NK-92 (cell line): ENCODE measurements around the gene GGA2.
"Not testable (repeated sequence)": the region's sequence is repeated elsewhere in the genome, so short reads cannot be mapped to it uniquely, and the experiment has no call there.

Experiments
- DNase-seq: peaks from one replicate; lab custom pipeline; 2025; ENCODE audit not compliant: unreplicated experiment; lab: John Stamatoyannopoulos, UW

The GGA2 gene

DNA sequence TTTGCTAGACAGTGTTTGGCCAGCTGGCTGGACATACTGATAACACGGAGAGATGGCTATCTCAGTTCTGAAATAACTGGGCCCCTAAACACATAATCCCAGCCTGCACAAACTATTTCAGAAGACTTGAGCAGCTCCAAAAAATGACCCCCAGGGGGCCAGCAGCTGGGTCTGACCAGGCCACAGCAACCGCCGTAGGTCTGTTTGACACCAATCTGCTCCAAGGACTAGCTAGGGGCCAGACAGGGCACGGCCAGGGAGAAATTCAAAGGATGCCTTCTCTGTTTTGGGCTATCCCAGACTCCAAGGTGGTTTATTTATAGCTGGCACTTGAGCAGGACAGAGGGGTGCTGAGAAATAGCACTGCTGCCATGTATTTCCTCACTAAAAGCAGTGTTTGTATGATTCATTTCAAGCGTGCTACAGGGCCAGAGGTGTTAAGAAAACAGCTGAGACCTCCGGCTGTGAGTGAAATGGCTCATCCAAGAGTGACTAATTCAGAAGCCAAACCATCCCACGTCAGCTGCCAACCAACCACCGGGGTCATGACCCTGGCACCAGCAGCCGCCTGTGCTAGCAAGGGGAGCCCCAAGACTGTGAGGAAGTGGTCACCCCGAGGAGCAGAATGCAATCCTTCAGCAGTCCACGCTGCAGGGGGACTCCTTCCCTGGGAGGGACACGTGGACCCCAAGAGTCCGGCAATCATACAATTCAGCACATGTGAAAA is 5.7 kb downstream of the GGA2 start:
- DNase-seq: no peak

DNA sequence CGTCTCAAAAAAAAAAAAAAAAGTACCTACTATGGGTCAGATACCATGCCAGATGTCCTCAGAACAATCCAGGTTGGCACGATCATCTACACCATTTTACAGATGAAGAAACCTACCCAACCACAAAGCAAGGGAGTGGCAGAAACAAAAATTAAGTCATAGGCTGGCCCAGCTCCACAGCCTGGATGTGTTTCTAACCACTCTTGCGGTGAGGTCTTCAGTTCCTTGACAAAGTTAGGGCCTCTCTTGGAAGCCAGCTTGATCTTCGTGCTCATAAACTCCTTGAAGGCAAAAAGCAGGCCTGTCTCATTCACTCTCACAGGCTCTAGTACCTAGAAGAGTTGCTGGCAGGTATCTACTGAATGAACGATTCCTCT is 6.2 kb downstream of the GGA2 start:
- DNase-seq: no peak

DNA sequence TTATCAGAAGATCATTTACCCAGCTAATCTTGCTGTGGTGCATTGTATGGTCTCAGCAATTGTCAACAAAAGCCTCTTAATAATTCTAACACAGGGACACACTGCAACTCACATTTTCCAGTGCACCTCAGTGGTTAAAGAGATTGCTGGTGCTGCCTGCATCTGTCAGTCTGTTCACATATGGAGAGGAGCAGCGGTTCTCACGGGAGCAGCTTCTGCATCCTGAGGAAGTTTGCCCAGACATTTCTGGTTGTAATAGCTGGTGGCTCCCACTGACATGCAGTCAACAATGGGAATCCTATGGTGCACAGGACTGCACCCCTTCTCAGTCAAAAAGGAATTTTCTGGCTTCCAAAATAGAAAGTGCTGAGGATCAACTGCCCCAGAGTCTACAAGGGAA is 7.8 kb downstream of the GGA2 start:
- DNase-seq: no peak

DNA sequence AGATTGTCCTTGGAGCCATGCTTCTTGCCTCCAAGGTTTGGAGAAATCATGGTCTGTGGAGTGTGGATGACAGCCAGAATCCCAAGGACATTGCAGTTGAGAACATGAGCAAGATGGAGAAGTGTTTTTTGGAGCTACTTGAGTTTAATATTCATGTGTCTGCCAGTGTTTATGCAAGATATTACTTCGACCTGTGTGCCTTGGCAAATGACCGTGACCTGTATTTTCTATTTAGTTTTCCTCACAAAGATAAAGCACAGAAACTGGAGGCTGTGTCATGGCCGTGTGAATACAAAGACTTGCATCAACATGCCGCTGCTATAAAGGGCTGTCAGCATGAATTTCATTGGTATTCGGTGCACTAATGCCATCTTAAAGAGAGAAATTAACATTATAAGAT is 9.0 kb downstream of the GGA2 start:
- DNase-seq: no peak

DNA sequence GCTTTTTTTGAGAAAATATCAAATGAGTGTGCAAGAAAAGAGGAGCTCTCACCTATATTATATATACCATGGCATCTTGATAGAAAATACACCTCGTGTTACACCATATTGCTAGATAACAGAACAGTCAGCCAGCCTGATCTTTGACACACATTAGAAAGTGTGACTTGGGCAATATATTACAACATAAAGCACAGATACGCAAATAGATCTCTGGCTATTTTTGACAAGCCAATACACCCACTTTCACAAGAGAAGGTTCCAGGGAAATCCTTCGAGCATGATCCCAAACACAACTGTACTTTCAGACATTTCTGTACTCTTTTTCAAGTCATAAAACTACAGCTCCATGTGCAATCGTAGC is 9.4 kb downstream of the GGA2 start:
- no peak for DNase-seq

DNA sequence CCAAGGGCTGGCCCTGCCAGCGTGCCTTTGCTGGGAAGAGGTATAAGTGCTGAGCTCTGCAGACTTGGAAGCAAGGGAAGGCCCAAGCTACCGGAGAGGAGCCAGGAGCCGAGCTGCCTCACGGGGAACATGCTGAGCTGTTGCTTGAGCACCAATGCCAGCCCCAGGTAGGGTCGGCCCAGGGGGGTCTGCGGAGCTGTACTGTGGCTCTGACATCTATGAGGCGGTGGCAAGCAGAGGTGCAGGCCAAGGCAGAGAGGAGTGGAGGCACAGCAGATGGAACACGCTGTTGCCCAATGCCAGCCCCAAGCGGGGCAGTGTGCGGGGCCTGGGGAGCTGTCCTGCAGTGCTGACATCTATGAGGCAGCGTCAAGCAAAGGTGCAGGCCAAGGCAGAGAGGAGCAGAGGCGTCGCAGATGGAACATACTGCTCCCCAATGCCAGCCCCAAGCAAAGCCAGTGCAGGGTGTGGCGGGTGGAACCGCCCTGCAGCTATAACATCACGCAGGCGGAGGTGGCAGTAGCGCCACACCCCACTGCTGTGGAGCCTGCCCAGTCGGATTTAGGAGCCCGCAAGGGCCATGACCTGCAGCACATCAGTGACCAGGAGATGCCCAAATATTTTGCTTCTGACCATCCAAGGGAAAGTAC is 10.0 kb downstream of the GGA2 start:
- no peak for DNase-seq

DNA sequence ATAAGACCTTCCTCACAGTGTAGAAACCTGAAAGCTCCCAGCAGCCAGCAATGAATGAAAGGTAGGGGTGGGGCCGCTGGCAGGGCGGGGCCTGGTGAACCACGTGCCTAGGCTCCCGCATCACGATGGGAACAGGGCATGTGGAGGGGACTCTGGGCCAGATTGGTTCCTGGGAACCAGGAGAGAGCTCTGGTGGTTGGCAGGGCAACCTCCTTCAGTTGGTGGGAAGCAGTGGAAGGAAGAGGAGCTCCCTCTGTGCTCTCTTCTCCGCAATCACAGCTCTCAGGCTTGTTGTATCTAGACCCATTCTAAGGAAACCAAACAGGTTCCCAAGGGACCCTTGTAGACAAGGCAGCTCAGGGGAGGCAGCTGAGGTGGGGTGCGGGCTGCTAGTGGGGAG is 10.5 kb downstream of the GGA2 start:
- no peak for DNase-seq

GRCh38 chr16:23498863-23499262 is 11.4 kb downstream of the GGA2 start:
- no peak for DNase-seq

DNA sequence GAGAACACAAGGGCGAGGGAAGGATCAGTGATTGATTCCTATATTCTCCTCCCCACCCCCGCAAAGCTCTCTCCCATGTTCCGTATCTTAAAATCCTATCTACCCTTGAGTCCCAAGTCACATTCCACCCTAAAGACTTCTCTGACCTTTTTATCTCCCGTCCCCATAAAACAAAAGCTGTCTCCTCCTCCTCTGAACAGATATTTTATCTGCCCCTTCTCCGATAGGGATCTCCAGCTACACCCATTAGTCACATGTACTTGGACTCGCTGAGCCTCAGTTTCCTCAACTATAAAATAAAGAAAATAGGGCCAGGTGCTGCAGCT is 12.8 kb downstream of the GGA2 start:
- DNase-seq: no peak

DNA sequence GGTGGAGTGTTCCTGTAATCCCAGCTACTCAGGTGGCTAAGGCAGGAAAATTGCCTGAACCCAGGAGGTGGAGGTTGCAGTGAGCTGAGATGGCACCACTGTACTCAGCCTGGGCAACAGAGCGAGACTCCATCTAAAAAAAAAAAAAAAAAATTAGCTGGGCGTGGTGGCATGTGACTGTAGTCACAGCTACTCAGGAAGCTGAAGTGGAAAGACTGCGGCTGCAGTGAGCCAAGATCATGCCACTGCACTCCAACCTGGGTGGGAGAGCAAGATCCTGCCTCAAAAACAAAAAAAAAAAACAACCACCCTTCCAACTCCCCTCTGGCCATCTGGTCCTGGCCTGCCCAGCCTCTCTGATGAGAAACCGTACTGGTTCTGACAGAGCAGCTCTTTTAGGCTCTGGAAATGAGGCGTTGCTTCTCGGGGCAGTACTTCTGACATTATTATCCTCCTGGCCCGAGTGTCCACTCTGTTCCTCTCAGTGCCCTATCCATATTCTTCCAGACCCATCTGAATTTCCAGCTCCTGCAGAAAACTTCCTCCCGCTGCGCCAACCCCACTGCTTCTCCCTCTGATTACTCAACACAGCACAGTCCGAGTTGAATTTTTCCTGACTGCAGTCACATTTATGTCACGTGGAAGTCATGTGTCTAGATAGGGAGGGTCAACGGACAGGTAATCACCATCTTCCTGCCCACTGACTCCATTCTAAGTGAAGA is 13.3 kb downstream of the GGA2 start:
- DNase-seq: no peak

- DNase-seq: no peak
Observed at GRCh38 chr16:23495671-23496070, 14.6 kb downstream of the GGA2 start.

DNA sequence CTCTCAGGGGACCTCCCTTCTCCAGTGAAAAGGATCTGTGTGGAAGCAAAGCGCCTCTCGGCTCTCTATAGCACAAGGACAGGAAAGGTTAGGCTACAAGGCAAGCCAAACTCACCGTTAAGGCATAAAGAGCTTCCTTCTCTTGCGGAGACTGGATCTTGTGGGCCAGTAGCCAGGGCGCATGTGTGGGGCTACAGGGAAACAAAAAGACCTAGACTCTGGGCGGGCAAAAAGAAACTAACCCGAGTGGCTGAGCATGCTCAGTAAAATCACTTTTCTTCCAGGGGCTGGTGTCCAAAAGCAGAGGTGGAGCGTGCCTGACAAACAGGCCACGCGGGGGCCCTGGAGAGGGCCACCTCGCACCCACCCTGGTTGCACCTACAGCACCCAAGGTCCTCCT is 16.1 kb downstream of the GGA2 start:
- no peak for DNase-seq

GRCh38 chr16:23491490-23492391 is 18.6 kb downstream of the GGA2 start:
- no peak for DNase-seq

DNA sequence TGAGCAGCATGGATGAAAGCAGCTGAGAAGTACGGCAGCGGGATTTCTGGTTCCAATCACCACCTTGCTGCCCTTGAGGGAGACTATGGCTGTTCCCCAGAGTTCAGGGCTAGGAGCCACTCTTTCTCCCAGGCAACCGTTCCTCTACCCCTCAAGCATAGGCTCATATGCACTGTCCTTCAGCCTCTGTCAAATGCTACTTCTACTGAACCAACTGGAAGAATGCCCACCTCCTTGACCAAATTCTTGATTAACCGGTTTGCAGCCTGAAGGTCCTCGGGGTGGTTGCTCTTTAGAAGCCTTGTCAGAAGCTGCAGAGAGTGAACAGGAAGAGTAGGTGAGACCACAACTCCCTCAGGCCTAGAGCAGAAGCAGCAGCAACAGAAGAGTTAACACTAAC is 23.8 kb downstream of the GGA2 start:
- no peak for DNase-seq

DNA sequence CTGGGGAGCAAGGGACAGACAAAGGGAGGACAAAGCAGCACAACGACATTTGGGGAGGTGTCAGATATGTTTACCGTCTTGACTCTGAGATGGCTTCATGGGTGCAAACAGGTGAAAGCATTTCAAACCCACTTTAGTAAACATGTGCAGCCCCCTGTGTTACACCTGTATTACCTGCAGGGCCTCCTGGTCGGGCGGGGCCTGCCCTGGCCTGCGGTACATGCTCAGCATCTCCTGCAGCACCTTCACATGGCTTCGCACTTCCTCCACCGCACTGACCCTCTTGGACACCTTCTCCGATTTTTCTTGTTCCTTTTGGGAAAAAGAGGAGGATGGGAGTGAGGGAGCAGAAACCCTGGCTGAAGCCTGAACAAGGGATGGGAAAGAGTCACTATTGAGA is 24.5 kb downstream of the GGA2 start:
- no peak for DNase-seq

DNA sequence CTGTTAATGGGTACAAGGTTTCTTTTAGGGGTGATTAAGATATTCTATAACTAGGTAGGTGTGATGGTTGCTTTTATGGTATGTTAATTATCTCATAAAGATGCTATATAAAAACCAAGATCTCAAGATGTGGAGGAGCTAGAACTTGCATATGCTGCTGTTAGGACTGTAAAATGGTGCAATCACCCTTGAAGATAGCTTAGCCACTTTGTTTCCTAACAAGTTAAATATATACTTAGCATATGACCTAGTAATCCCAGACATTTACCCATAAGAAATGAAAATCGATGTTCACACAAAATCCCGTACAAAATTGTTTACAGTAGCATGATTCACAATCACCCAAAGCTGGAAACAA is 25.1 kb downstream of the GGA2 start:
- no peak for DNase-seq

GRCh38 chr16:23484510-23485256 is 25.6 kb downstream of the GGA2 start:
- no peak for DNase-seq

- DNase-seq: not testable (repeated sequence)
Observed at GRCh38 chr16:23483492-23483891, 26.8 kb downstream of the GGA2 start.

DNA sequence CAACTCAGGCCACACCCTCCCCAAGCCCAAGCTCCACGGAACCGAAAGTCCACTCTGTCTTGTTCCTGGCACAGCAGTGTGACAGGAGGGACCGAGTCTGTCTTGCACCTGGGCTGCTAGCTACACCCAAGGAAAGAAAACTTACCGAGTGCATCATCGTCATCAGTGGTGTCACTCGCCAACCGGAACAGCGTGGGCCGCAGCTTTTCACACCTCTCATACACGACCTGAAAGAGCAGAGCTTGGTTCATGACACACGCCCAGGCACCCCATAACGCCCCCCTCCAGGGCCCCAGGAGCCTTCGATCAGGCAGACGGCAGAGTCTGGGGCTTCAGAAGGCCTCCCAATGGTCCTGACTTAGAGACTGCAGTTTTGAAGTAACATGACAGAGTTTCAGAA is 27.5 kb downstream of the GGA2 start:
- DNase-seq: no peak

GRCh38 chr16:23480257-23480656 is 30.0 kb downstream of the GGA2 start:
- no peak for DNase-seq

GRCh38 chr16:23479138-23479537 is 31.2 kb downstream of the GGA2 start:
- DNase-seq: no peak
